GM18909 (cell line): ENCODE data around the gene LPCAT3.
"Not testable (repeated sequence)": the region's sequence is repeated elsewhere in the genome, so short reads cannot be mapped to it uniquely, and the experiment has no call there.

ENCODE experiments used
- ATAC-seq: cut with Tn5 transposase; IDR thresholded peaks from one replicate; pipeline ENCODE4 v1.9.1; 2021; ENCODE audit warnings: mild to moderate bottlenecking; ENCODE audit not compliant: unreplicated experiment, poor library complexity

The LPCAT3 gene

GRCh38 chr12:7018350-7019042, at the start of gene LPCAT3:
Gene LPCAT3 (minus strand): TSS chr12:7018476. CDS start chr12:7018424, 52 bp downstream.
- peak; percentile 91 for ATAC-seq

- no peak for ATAC-seq
Measured at GRCh38 chr12:7067096-7067495, 48.8 kb upstream of the LPCAT3 start.

GRCh38 chr12:7066596-7066995, 48.3 kb upstream of the LPCAT3 start:
- ATAC-seq = no peak

GRCh38 chr12:7065073-7065623, 46.9 kb upstream of the LPCAT3 start:
- ATAC-seq = no peak

- no peak for ATAC-seq
Measured at GRCh38 chr12:7064516-7064915, 46.2 kb upstream of the LPCAT3 start.

GRCh38 chr12:7061596-7061995, 43.3 kb upstream of the LPCAT3 start:
- ATAC-seq = no peak

GRCh38 chr12:7061138-7061537, 42.9 kb upstream of the LPCAT3 start:
- ATAC-seq = no peak

GRCh38 chr12:7060353-7060954, 42.2 kb upstream of the LPCAT3 start, which contains the start of gene C1S:
Gene C1S (plus strand): TSS chr12:7060718. CDS start chr12:7061913, 1,195 bp downstream.
- no peak for ATAC-seq

GRCh38 chr12:7059780-7060179, 41.5 kb upstream of the LPCAT3 start:
- ATAC-seq = no peak

- no peak for ATAC-seq
Measured at GRCh38 chr12:7058850-7059395, 40.6 kb upstream of the LPCAT3 start.

- no peak for ATAC-seq
Measured at GRCh38 chr12:7058163-7058845, 40.0 kb upstream of the LPCAT3 start.

- not testable (repeated sequence) for ATAC-seq
Measured at GRCh38 chr12:7055736-7056135, 37.5 kb upstream of the LPCAT3 start.

GRCh38 chr12:7054925-7055324, 36.6 kb upstream of the LPCAT3 start:
- no peak for ATAC-seq

- ATAC-seq = not testable (repeated sequence)
Measured at GRCh38 chr12:7049973-7050372, 31.7 kb upstream of the LPCAT3 start.

GRCh38 chr12:7049445-7049951, 31.2 kb upstream of the LPCAT3 start:
- not testable (repeated sequence) for ATAC-seq

- ATAC-seq = no peak
Measured at GRCh38 chr12:7047306-7047705, 29.0 kb upstream of the LPCAT3 start.

- ATAC-seq = no peak
Measured at GRCh38 chr12:7046383-7047105, 28.3 kb upstream of the LPCAT3 start.

- no peak for ATAC-seq
Measured at GRCh38 chr12:7045913-7046312, 27.6 kb upstream of the LPCAT3 start.

GRCh38 chr12:7042842-7043241, 24.6 kb upstream of the LPCAT3 start:
- ATAC-seq = no peak

- ATAC-seq = no peak
Measured at GRCh38 chr12:7039403-7039802, 21.1 kb upstream of the LPCAT3 start.
